Anterior cingulate cortex (tissue), 58 donors: ENCODE measurements around the gene IKZF5.

Experiments used
- DNase-seq, 58 donors: peaks; one replicate each; lab custom pipeline; 2025; lab: John Stamatoyannopoulos, UW

The IKZF5 gene

GRCh38 chr10:122986335-122986734, 22.3 kb downstream of the IKZF5 start:
- peak in 4 of 58 donors; percentile 1 to 53 (median 7) for DNase-seq

GRCh38 chr10:122984708-122985107, 23.9 kb downstream of the IKZF5 start:
- no peak for DNase-seq

GRCh38 chr10:122983898-122984297, 24.7 kb downstream of the IKZF5 start:
- no peak for DNase-seq

- DNase-seq, result peak in 1 of 58 donors; percentile 10
Measured at GRCh38 chr10:122981066-122981464, 27.5 kb downstream of the IKZF5 start.

- peak in 57 of 58 donors; percentile 43 to 98 (median 91) for DNase-seq
Measured at GRCh38 chr10:122980209-122981065, 28.2 kb downstream of the IKZF5 start, which contains the start of gene PSTK. PSTK (plus strand) TSS chr10:122980401; CDS start chr10:122980480, 79 bp downstream.

GRCh38 chr10:122974543-122975064, 34.0 kb downstream of the IKZF5 start:
- no peak for DNase-seq

- peak in 1 of 58 donors; percentile 7 for DNase-seq
Measured at GRCh38 chr10:122974023-122974422, 34.6 kb downstream of the IKZF5 start.

- DNase-seq, result no peak
Measured at GRCh38 chr10:122968698-122969097, 39.9 kb downstream of the IKZF5 start.

GRCh38 chr10:122966879-122967278, 41.7 kb downstream of the IKZF5 start:
- no peak for DNase-seq

- DNase-seq, result no peak
Measured at GRCh38 chr10:122962405-122962804, 46.2 kb downstream of the IKZF5 start.

- DNase-seq, result no peak
Measured at GRCh38 chr10:122957474-122957873, 51.1 kb downstream of the IKZF5 start.

- no peak for DNase-seq
Measured at GRCh38 chr10:122955892-122956291, 52.7 kb downstream of the IKZF5 start.

- DNase-seq, result peak in 1 of 58 donors; percentile 40
Measured at GRCh38 chr10:122954731-122955050, 53.9 kb downstream of the IKZF5 start.

GRCh38 chr10:122953902-122954730, 54.5 kb downstream of the IKZF5 start, which contains the start of gene C10orf88:
C10orf88 (minus strand) TSS chr10:122954227; CDS start chr10:122954178, 49 bp downstream.
- DNase-seq, result peak; percentile 82 to 98 (median 96)

GRCh38 chr10:122949296-122949695, 59.3 kb downstream of the IKZF5 start:
- DNase-seq, result no peak
